WTC11 (cell line): ENCODE measurements around the gene NPLOC4.

Experiments
- CREB1 ChIP-seq: sonication (generic); formaldehyde crosslinking; IDR thresholded peaks from 2 replicates; pipeline ENCODE4 v1.8.0; 2023; ENCODE audit warnings: mild to moderate bottlenecking, missing genetic modification reagents
- CTCF ChIP-seq: fragments of 200-600 bp; IDR thresholded peaks from 2 replicates; pipeline ENCODE4 v1.8.0; 2022; ENCODE audit warnings: antibody characterized with exemption
- ETV6 ChIP-seq: sonication (generic); formaldehyde crosslinking; IDR thresholded peaks from 2 replicates; pipeline ENCODE4 v1.8.1; 2022; ENCODE audit warnings: mild to moderate bottlenecking, missing genetic modification reagents
- KAT7 ChIP-seq: sonication (generic); formaldehyde crosslinking; IDR thresholded peaks from 2 replicates; pipeline ENCODE4 v1.8.1; 2023; ENCODE audit warnings: missing genetic modification reagents, mild to moderate bottlenecking, borderline replicate concordance
- MAX ChIP-seq: sonication (generic); formaldehyde crosslinking; IDR thresholded peaks from 2 replicates; pipeline ENCODE4 v1.8.0; 2022; ENCODE audit warnings: mild to moderate bottlenecking, missing genetic modification reagents
- NR2C2 ChIP-seq: sonication (generic); formaldehyde crosslinking; IDR thresholded peaks from 2 replicates; pipeline ENCODE4 v1.8.0; 2022; ENCODE audit warnings: mild to moderate bottlenecking, missing genetic modification reagents
- SMAD3 ChIP-seq: sonication (generic); formaldehyde crosslinking; IDR thresholded peaks from 2 replicates; pipeline ENCODE4 v1.8.0; 2022; ENCODE audit warnings: missing genetic modification reagents, mild to moderate bottlenecking, borderline replicate concordance
- SP1 ChIP-seq: sonication (generic); formaldehyde crosslinking; conservative IDR thresholded peaks from 2 replicates; pipeline ENCODE4 v1.8.1; 2022; ENCODE audit warnings: missing genetic modification reagents
- ZNF232 ChIP-seq: sonication (generic); formaldehyde crosslinking; IDR thresholded peaks from 2 replicates; pipeline ENCODE4 v1.8.0; 2022; ENCODE audit warnings: mild to moderate bottlenecking, missing genetic modification reagents
- TF ChIP-seq, protein P1 (sequence below): sonication (generic); formaldehyde crosslinking; IDR thresholded peaks from 2 replicates; pipeline ENCODE4 v1.8.1; 2023; ENCODE audit warnings: mild to moderate bottlenecking, moderate library complexity, missing genetic modification reagents
- TF ChIP-seq, protein P2 (sequence below): sonication (generic); formaldehyde crosslinking; IDR thresholded peaks from 2 replicates; pipeline ENCODE4 v1.8.1; 2022; ENCODE audit warnings: low read depth, mild to moderate bottlenecking, moderate library complexity, missing genetic modification reagents, borderline replicate concordance

DNA sequence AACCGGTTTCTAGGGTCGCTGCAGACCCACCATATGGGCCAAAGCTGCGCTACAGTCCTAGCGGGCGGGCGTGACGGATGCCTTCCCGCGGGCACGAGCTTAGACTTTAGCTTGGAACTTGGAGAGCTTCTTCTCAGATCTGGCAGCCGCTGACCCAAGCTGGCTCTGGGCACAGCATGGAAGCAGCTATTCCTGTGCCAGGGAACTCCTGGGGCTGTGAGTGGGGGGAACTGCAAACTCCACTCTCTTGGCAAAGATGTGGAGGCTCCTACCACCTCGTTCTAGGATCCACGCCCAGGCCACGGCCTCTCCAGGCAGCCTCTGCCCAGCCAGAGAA lies 93.6 kb downstream of the NPLOC4 start:
- TF ChIP-seq SMAD3 (CRISPR knock-in tag) (no peak), CTCF (no peak), CREB1 (CRISPR knock-in tag) (no peak), ZNF232 (CRISPR knock-in tag) (no peak), ETV6 (CRISPR knock-in tag) (no peak), KAT7 (CRISPR knock-in tag) (no peak), MAX (CRISPR knock-in tag) (no peak), SP1 (CRISPR knock-in tag) (no peak), NR2C2 (CRISPR knock-in tag) (no peak)
- TF ChIP-seq, protein P1, sequence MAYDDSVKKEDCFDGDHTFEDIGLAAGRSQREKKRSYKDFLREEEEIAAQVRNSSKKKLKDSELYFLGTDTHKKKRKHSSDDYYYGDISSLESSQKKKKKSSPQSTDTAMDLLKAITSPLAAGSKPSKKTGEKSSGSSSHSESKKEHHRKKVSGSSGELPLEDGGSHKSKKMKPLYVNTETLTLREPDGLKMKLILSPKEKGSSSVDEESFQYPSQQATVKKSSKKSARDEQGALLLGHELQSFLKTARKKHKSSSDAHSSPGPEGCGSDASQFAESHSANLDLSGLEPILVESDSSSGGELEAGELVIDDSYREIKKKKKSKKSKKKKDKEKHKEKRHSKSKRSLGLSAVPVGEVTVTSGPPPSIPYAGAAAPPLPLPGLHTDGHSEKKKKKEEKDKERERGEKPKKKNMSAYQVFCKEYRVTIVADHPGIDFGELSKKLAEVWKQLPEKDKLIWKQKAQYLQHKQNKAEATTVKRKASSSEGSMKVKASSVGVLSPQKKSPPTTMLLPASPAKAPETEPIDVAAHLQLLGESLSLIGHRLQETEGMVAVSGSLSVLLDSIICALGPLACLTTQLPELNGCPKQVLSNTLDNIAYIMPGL: no peak
- TF ChIP-seq, protein P2, sequence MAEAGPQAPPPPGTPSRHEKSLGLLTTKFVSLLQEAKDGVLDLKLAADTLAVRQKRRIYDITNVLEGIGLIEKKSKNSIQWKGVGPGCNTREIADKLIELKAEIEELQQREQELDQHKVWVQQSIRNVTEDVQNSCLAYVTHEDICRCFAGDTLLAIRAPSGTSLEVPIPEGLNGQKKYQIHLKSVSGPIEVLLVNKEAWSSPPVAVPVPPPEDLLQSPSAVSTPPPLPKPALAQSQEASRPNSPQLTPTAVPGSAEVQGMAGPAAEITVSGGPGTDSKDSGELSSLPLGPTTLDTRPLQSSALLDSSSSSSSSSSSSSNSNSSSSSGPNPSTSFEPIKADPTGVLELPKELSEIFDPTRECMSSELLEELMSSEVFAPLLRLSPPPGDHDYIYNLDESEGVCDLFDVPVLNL: no peak
